DND-41 (cell line): Measurements from ENCODE around the gene MANSC4.

Experiments
- EZH2 ChIP-seq: IDR thresholded peaks from 3 replicates; pipeline ENCODE4 v1.6.1; 2012; ENCODE audit warnings: borderline replicate concordance, low read depth, mild to moderate bottlenecking, moderate library complexity, low read length, inconsistent platforms; ENCODE audit not compliant: severe bottlenecking
- TF ChIP-seq, protein P1 (sequence below): IDR thresholded peaks from 2 replicates; pipeline ENCODE4 v1.5.1; 2012; ENCODE audit warnings: borderline replicate concordance, low read length, moderate library complexity, mild to moderate bottlenecking; ENCODE audit not compliant: poor library complexity, severe bottlenecking; ENCODE audit errors: extremely low read depth

- TF ChIP-seq, protein P1, sequence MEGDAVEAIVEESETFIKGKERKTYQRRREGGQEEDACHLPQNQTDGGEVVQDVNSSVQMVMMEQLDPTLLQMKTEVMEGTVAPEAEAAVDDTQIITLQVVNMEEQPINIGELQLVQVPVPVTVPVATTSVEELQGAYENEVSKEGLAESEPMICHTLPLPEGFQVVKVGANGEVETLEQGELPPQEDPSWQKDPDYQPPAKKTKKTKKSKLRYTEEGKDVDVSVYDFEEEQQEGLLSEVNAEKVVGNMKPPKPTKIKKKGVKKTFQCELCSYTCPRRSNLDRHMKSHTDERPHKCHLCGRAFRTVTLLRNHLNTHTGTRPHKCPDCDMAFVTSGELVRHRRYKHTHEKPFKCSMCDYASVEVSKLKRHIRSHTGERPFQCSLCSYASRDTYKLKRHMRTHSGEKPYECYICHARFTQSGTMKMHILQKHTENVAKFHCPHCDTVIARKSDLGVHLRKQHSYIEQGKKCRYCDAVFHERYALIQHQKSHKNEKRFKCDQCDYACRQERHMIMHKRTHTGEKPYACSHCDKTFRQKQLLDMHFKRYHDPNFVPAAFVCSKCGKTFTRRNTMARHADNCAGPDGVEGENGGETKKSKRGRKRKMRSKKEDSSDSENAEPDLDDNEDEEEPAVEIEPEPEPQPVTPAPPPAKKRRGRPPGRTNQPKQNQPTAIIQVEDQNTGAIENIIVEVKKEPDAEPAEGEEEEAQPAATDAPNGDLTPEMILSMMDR: no peak
- no peak for TF ChIP-seq EZH2
These were observed 32.8 kb downstream of the MANSC4 start for GRCh38 chr12:27747111-27747820.
